Neural progenitor cell (in vitro differentiated cells): ENCODE data around the gene KLHL25. TPM values are rescaled to one million over a fixed set of nuclear protein-coding genes. Genes with fewer than 3 reads are reported as not detected.
A peak's percentile ranks its signal among the peaks of the same experiment; 100 is the strongest.

Experiments used
- DNase-seq: peaks from one replicate; pipeline ENCODE4 v3.0.0-alpha.2; 2016; ENCODE audit warnings: low spot score
- H2AFZ ChIP-seq: fragments of 200-600 bp; sonication (generic); replicated peaks from 2 replicates; pipeline ENCODE4 v1.6.1; 2016; ENCODE audit warnings: antibody characterized with exemption
- H3F3A ChIP-seq: fragments of 200-600 bp; sonication (generic); 2 replicates; pipeline ENCODE4 v1.6.1; 2016; ENCODE audit warnings: antibody characterized with exemption, low read depth
- H3K27ac ChIP-seq: fragments of 200-600 bp; sonication (generic); 2 replicates; pipeline ENCODE4 v1.5.1; 2016; ENCODE audit warnings: mild to moderate bottlenecking
- H3K27me3 ChIP-seq: fragments of 200-600 bp; sonication (generic); 2 replicates; pipeline ENCODE4 v1.6.1; 2016; ENCODE audit warnings: mild to moderate bottlenecking, moderate library complexity
- H3K36me3 ChIP-seq: fragments of 200-600 bp; sonication (generic); 2 replicates; pipeline ENCODE4 v1.5.1; 2016
- H3K4me1 ChIP-seq: fragments of 200-600 bp; sonication (generic); 2 replicates; pipeline ENCODE4 v1.6.1; 2016; ENCODE audit warnings: mixed run types
- H3K4me2 ChIP-seq: fragments of 200-600 bp; sonication (generic); 2 replicates; pipeline ENCODE4 v1.6.1; 2016
- H3K4me3 ChIP-seq: fragments of 200-600 bp; sonication (generic); 2 replicates; pipeline ENCODE4 v1.5.1; 2016
- H3K79me2 ChIP-seq: fragments of 200-600 bp; sonication (generic); 2 replicates; pipeline ENCODE4 v1.6.1; 2016; ENCODE audit warnings: low read depth
- H3K9ac ChIP-seq: fragments of 200-600 bp; sonication (generic); 2 replicates; pipeline ENCODE4 v1.6.1; 2016
- H3K9me3 ChIP-seq: fragments of 200-600 bp; sonication (generic); 2 replicates; pipeline ENCODE4 v1.5.1; 2016; ENCODE audit warnings: low read depth
- H4K20me1 ChIP-seq: fragments of 200-600 bp; sonication (generic); 2 replicates; pipeline ENCODE4 v1.6.1; 2016; ENCODE audit warnings: low read depth
- H3K27ac Mint-ChIP-seq: 3 replicates; pipeline ENCODE4 v1.8.0; 2021; ENCODE audit warnings: mixed read lengths
- H3K27me3 Mint-ChIP-seq: 2 replicates; pipeline ENCODE4 v1.8.0; 2022; ENCODE audit warnings: low read depth, mild to moderate bottlenecking, inconsistent platforms, moderate library complexity, mixed read lengths; ENCODE audit not compliant: insufficient read depth
- H3K36me3 Mint-ChIP-seq: 3 replicates; pipeline ENCODE4 v1.8.0; 2021; ENCODE audit warnings: mixed read lengths
- H3K4me1 Mint-ChIP-seq: 3 replicates; pipeline ENCODE4 v1.8.0; 2021; ENCODE audit warnings: mixed read lengths
- H3K4me3 Mint-ChIP-seq: 3 replicates; pipeline ENCODE4 v1.8.0; 2021; ENCODE audit warnings: mild to moderate bottlenecking, moderate library complexity, mixed read lengths
- H3K9me3 Mint-ChIP-seq: 3 replicates; pipeline ENCODE4 v1.8.0; 2020; ENCODE audit warnings: mixed read lengths
- EZH2 ChIP-seq: fragments of 200-600 bp; sonication (generic); IDR thresholded peaks from 2 replicates; pipeline ENCODE4 v1.6.1; 2017; ENCODE audit warnings: antibody characterized with exemption, mild to moderate bottlenecking, moderate library complexity
- EZH2phosphoT487 ChIP-seq: fragments of 200-600 bp; sonication (generic); IDR thresholded peaks from 2 replicates; pipeline ENCODE4 v1.6.1; 2017; ENCODE audit warnings: antibody characterized with exemption
- total RNA-seq: library from RNA; depleted of rRNA; stranded (reverse); fragments of >200 nt; gene quantifications from 2 replicates; pipeline ENCODE4 v1.2.3, GENCODE V29; 2015; ENCODE audit warnings: low replicate concordance
- TF ChIP-seq, protein P1 (sequence below): fragments of 200-600 bp; sonication (generic); IDR thresholded peaks from 2 replicates; pipeline ENCODE4 v1.5.1; 2017; ENCODE audit warnings: antibody characterized with exemption, mild to moderate bottlenecking

KLHL25 gene
- total RNA-seq, 1 donor from 2014 or later: 12.1 TPM

- H3K27me3 Mint-ChIP-seq: peaks cover 8% of the 10 kb centered on the region
- no peaks in the 10 kb centered on the region for H3K36me3 ChIP-seq
- no peak for TF ChIP-seq EZH2phosphoT487
- no peak for TF ChIP-seq EZH2
- TF ChIP-seq, protein P1, sequence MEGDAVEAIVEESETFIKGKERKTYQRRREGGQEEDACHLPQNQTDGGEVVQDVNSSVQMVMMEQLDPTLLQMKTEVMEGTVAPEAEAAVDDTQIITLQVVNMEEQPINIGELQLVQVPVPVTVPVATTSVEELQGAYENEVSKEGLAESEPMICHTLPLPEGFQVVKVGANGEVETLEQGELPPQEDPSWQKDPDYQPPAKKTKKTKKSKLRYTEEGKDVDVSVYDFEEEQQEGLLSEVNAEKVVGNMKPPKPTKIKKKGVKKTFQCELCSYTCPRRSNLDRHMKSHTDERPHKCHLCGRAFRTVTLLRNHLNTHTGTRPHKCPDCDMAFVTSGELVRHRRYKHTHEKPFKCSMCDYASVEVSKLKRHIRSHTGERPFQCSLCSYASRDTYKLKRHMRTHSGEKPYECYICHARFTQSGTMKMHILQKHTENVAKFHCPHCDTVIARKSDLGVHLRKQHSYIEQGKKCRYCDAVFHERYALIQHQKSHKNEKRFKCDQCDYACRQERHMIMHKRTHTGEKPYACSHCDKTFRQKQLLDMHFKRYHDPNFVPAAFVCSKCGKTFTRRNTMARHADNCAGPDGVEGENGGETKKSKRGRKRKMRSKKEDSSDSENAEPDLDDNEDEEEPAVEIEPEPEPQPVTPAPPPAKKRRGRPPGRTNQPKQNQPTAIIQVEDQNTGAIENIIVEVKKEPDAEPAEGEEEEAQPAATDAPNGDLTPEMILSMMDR: no peak
- H4K20me1 ChIP-seq: peaks cover 67% of the 10 kb centered on the region
- peaks cover 97% of the 10 kb centered on the region for H3K79me2 ChIP-seq
- no peaks in the 10 kb centered on the region for H3K27me3 ChIP-seq
- H2AFZ ChIP-seq: no peak overlapping the region
- peaks cover 43% of the 10 kb centered on the region for H3K4me1 Mint-ChIP-seq
- no peak overlapping the region for H3K9ac ChIP-seq
- no peak overlapping the region for H3K27ac ChIP-seq
- no peaks in the 10 kb centered on the region for H3F3A ChIP-seq
- no peak overlapping the region for H3K4me3 ChIP-seq
- H3K4me3 Mint-ChIP-seq: no peak overlapping the region
- H3K4me2 ChIP-seq: no peak overlapping the region
- peak overlapping the region; percentile 37 for H3K27ac Mint-ChIP-seq
- no peak for DNase-seq
- no peaks in the 10 kb centered on the region for H3K9me3 ChIP-seq
- H3K36me3 Mint-ChIP-seq: peaks cover 45% of the 10 kb centered on the region
- peaks cover 20% of the 10 kb centered on the region for H3K9me3 Mint-ChIP-seq
- H3K4me1 ChIP-seq: peaks cover 3% of the 10 kb centered on the region
These were observed 21.5 kb downstream of the KLHL25 start for GRCh38 chr15:85773249-85773648.

GRCh38 chr15:85772668-85773067 lies 22.1 kb downstream of the KLHL25 start:
- H3K4me2 ChIP-seq: no peak overlapping the region
- no peaks in the 10 kb centered on the region for H3K9me3 ChIP-seq
- peak overlapping the region; percentile 37 for H3K27ac Mint-ChIP-seq
- H3K79me2 ChIP-seq: peaks cover 97% of the 10 kb centered on the region
- H3F3A ChIP-seq: no peaks in the 10 kb centered on the region
- peaks cover 61% of the 10 kb centered on the region for H4K20me1 ChIP-seq
- no peaks in the 10 kb centered on the region for H3K36me3 ChIP-seq
- peak overlapping the region; percentile 25 for H3K4me3 Mint-ChIP-seq
- no peak overlapping the region for H3K9ac ChIP-seq
- H3K27me3 ChIP-seq: no peaks in the 10 kb centered on the region
- TF ChIP-seq EZH2phosphoT487: no peak
- TF ChIP-seq, protein P1: no peak
- no peak for TF ChIP-seq EZH2
- H3K4me1 ChIP-seq: peaks cover 3% of the 10 kb centered on the region
- peaks cover 43% of the 10 kb centered on the region for H3K36me3 Mint-ChIP-seq
- H3K27ac ChIP-seq: no peak overlapping the region
- H3K9me3 Mint-ChIP-seq: peaks cover 18% of the 10 kb centered on the region
- peaks cover 37% of the 10 kb centered on the region for H3K4me1 Mint-ChIP-seq
- H2AFZ ChIP-seq: no peak overlapping the region
- DNase-seq: no peak
- H3K4me3 ChIP-seq: no peak overlapping the region
- peaks cover 6% of the 10 kb centered on the region for H3K27me3 Mint-ChIP-seq

DNA sequence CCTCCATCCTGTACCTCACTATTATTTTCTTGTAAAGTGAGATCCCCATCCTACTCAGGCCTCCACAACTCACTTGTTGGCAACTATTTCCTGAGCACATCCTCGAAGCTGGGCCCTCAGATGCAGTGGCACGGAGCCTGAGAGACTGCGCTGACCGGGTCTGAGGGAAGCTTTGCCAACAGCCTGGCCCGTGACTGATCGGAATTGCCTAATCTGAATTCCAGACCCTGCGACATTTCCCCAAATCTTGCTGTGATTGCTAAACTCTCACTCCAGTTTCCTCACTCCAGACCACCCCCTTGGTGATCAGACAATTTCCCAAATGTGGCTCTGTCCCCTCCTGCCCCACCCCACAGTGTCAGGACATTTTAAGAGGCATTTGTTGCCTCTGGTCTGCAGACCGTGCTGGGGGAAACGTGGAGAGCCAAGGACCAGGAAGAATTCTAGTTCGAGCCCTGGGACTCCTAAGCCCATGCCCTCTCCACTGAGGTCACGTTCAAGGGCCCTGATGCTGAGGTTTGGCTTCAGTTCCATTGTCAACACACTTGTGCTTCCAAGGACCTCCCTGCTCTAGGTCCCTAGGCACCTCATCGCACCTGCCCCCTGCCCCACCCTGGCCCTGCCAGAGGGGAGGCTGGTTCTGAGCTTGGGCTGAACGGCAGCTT lies 22.8 kb downstream of the KLHL25 start:
- peaks cover 37% of the 10 kb centered on the region for H3K4me1 Mint-ChIP-seq
- peak overlapping the region; percentile 37 for H3K27ac Mint-ChIP-seq
- Histone ChIP-seq H3K27ac (no peak overlapping the region), H3K4me3 (no peak overlapping the region), H3K4me2 (no peak overlapping the region), H3K27me3 (no peaks in the 10 kb centered on the region), H2AFZ (no peak overlapping the region), H3K9me3 (no peaks in the 10 kb centered on the region), H3K36me3 (no peaks in the 10 kb centered on the region), H3F3A (peaks cover 1% of the 10 kb centered on the region), H3K4me1 (peaks cover 4% of the 10 kb centered on the region), H3K79me2 (peaks cover 97% of the 10 kb centered on the region), H3K9ac (no peak overlapping the region), H4K20me1 (peaks cover 59% of the 10 kb centered on the region)
- no peak overlapping the region for H3K4me3 Mint-ChIP-seq
- H3K9me3 Mint-ChIP-seq: peaks cover 12% of the 10 kb centered on the region
- no peak for DNase-seq
- peaks cover 4% of the 10 kb centered on the region for H3K27me3 Mint-ChIP-seq
- H3K36me3 Mint-ChIP-seq: peaks cover 39% of the 10 kb centered on the region
- TF ChIP-seq, protein P1: no peak
- TF ChIP-seq EZH2 (no peak), EZH2phosphoT487 (no peak)
